ENCODE measurements around the gene HOXC13.

Gene HOXC13

GRCh38 chr12:53989227-53990113 is 50.8 kb downstream of the HOXC13 start:
- no peak overlapping the region for H3K4me3 ChIP-seq (ENCODE audit: control insufficient read depth in 1 of 7, extremely low read depth in 1 of 7, insufficient read depth in 4 of 7, low read depth in 2 of 7, low read length in 6 of 7)
- under 1% methylated on average over 20 of the region's 28 CpGs for WGBS (ENCODE audit: insufficient coverage)
- no peak overlapping the region for H3K27ac ChIP-seq (ENCODE audit: insufficient read depth in 1 of 2, low read depth in 1 of 2, low read length in 2 of 2, poor library complexity in 1 of 2, severe bottlenecking in 2 of 2)
- CTCF ChIA-PET, result interaction anchor here (0.9 to 5.6 kb wide), 12 partner anchors 10 to 235 kb away, joined by 3 to 46 read pairs (median 6); partner anchors contain the start of genes HOXC12 and HOXC9
- peak; percentile 60 to 77 (median 74) for DNase-seq
- peaks cover 0 to 2% (median 0%) of the 10 kb centered on the region in 5 experiments for H3K9me3 ChIP-seq (ENCODE audit: control extremely low read depth in 1 of 5, control insufficient read depth in 4 of 5, insufficient read depth in 2 of 5, low read depth in 1 of 5, low read length in 4 of 5)
- no peaks in the 10 kb centered on the region for H3K36me3 ChIP-seq (ENCODE audit: control insufficient read depth in 4 of 4, insufficient read depth in 4 of 4, low read length in 3 of 4)
- H3K27me3 ChIP-seq (replicated peaks in 2 of 5; ENCODE audit: control insufficient read depth in 4 of 5, insufficient read depth in 5 of 5, low read length in 4 of 5), result peaks cover 33 to 99% (median 62%) of the 10 kb centered on the region in 5 experiments
- H3K4me1 ChIP-seq (ENCODE audit: control extremely low read depth in 1 of 4, control insufficient read depth in 4 of 4, insufficient read depth in 4 of 4, low read length in 3 of 4), result peaks cover 0 to 21% (median 11%) of the 10 kb centered on the region in 4 experiments
- POLR2A ChIA-PET, result no interaction called here

GRCh38 chr12:53990311-53991076 is 51.9 kb downstream of the HOXC13 start:
- no peak for DNase-seq

DNA sequence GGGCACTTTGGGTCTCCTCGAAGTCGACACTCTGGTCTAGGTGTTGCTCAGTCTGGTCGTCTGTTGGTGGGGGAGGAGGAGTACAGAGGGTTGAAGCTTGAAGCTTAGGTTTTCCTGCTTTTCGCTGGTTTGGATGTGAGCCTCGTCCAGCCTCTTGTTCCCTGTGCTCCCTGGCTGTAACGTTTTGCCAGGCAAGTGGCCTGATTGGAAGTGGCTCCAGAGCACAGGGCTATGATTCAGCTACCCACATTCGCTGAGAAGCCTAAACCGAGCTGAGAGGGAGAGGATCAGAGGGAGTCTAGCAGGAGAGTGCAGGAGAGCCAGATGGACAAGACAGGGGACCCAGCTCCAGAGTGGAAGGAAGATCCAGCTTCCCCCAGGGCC is 52.4 kb downstream of the HOXC13 start:
- ChIA-PET CTCF (interaction anchor here (0.6 to 3.8 kb wide), 13 partner anchors 11 to 226 kb away, joined by 3 to 23 read pairs (median 4); partner anchors contain the start of genes HOXC12, HOXC5 and HOXC9), POLR2A (no interaction called here)
- no peak for DNase-seq
- H3K4me1 ChIP-seq (ENCODE audit: control extremely low read depth in 1 of 4, control insufficient read depth in 4 of 4, insufficient read depth in 4 of 4, low read length in 3 of 4), result peaks cover 0 to 25% (median 13%) of the 10 kb centered on the region in 4 experiments
- peaks cover 0 to 2% (median 0%) of the 10 kb centered on the region in 5 experiments for H3K9me3 ChIP-seq (ENCODE audit: control extremely low read depth in 1 of 5, control insufficient read depth in 4 of 5, insufficient read depth in 2 of 5, low read depth in 1 of 5, low read length in 4 of 5)
- peaks cover 33 to 100% (median 66%) of the 10 kb centered on the region in 5 experiments for H3K27me3 ChIP-seq (replicated peaks in 2 of 5; ENCODE audit: control insufficient read depth in 4 of 5, insufficient read depth in 5 of 5, low read length in 4 of 5)
- H3K36me3 ChIP-seq (ENCODE audit: control insufficient read depth in 4 of 4, insufficient read depth in 4 of 4, low read length in 3 of 4), result no peaks in the 10 kb centered on the region
- WGBS (ENCODE audit: insufficient coverage), result 6% methylated on average over 7 of the region's 8 CpGs
- no peak overlapping the region for H3K27ac ChIP-seq (ENCODE audit: insufficient read depth in 1 of 2, low read depth in 1 of 2, low read length in 2 of 2, poor library complexity in 1 of 2, severe bottlenecking in 2 of 2)
- no peak overlapping the region for H3K4me3 ChIP-seq (ENCODE audit: control insufficient read depth in 1 of 7, extremely low read depth in 1 of 7, insufficient read depth in 4 of 7, low read depth in 2 of 7, low read length in 6 of 7)

More at GRCh38 chr12:53990311-53991076, 51.9 kb downstream of the HOXC13 start:
- H3K4me1 ChIP-seq (ENCODE audit: control extremely low read depth in 1 of 4, control insufficient read depth in 4 of 4, insufficient read depth in 4 of 4, low read length in 3 of 4), result peaks cover 0 to 24% (median 14%) of the 10 kb centered on the region in 4 experiments
- peaks cover 33 to 100% (median 66%) of the 10 kb centered on the region in 5 experiments for H3K27me3 ChIP-seq (replicated peaks in 2 of 5; ENCODE audit: control insufficient read depth in 4 of 5, insufficient read depth in 5 of 5, low read length in 4 of 5)
- CTCF ChIA-PET, result interaction anchor here (0.6 to 3.8 kb wide), 14 partner anchors 11 to 234 kb away, joined by 3 to 23 read pairs (median 3); partner anchors contain the start of genes HOXC12, HOXC5 and HOXC9
- WGBS (ENCODE audit: insufficient coverage), result 7% methylated on average over 13 of the region's 27 CpGs
- peaks cover 0 to 2% (median 0%) of the 10 kb centered on the region in 5 experiments for H3K9me3 ChIP-seq (ENCODE audit: control extremely low read depth in 1 of 5, control insufficient read depth in 4 of 5, insufficient read depth in 2 of 5, low read depth in 1 of 5, low read length in 4 of 5)
- POLR2A ChIA-PET, result no interaction called here
- no peak overlapping the region for H3K4me3 ChIP-seq (ENCODE audit: control insufficient read depth in 1 of 7, extremely low read depth in 1 of 7, insufficient read depth in 4 of 7, low read depth in 2 of 7, low read length in 6 of 7)
- no peak overlapping the region for H3K27ac ChIP-seq (ENCODE audit: insufficient read depth in 1 of 2, low read depth in 1 of 2, low read length in 2 of 2, poor library complexity in 1 of 2, severe bottlenecking in 2 of 2)
- H3K36me3 ChIP-seq (ENCODE audit: control insufficient read depth in 4 of 4, insufficient read depth in 4 of 4, low read length in 3 of 4), result no peaks in the 10 kb centered on the region

DNA sequence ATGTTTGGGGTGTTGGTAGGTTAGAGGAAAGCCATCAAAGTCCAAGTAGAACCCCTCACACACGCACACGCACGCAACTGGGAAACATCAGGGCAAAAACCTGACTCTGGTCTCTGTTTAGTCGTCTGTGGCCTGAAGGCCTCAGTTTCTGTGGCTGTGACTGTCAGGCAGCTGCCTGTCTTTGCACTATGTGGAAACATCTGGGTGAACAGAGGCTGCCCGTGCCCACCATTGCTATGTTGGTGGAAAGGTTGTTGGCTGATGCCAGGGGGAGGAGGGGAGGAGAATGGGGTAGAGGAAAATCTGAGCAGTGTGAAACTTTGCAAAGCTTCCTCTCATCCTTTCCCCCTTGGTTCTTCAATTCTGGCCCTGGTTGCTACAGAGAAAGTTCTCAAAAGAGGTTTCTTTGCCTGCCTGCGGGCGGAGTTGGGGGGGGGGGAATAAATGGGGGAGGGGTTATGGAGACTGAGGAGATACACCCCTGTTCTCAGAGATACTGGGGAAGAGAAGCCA is 53.8 kb downstream of the HOXC13 start:
- no peak overlapping the region for H3K4me3 ChIP-seq (ENCODE audit: control insufficient read depth in 1 of 7, extremely low read depth in 1 of 7, insufficient read depth in 4 of 7, low read depth in 2 of 7, low read length in 6 of 7)
- WGBS (ENCODE audit: insufficient coverage), result no CpG with 5 or more reads among the region's 7 CpGs
- DNase-seq, result no peak
- ChIA-PET CTCF (interaction anchor here (1.1 to 3.8 kb wide), 8 partner anchors 8 to 222 kb away, joined by 3 to 23 read pairs (median 4); partner anchors contain the start of genes HOXC10 and HOXC9), POLR2A (interaction anchor here (0.5 kb wide), 1 partner anchor 225 kb away, joined by 3 read pairs; no protein-coding TSS in a partner anchor)
- H3K27me3 ChIP-seq (replicated peaks in 2 of 5; ENCODE audit: control insufficient read depth in 4 of 5, insufficient read depth in 5 of 5, low read length in 4 of 5), result peaks cover 21 to 100% (median 68%) of the 10 kb centered on the region in 5 experiments
- H3K4me1 ChIP-seq (ENCODE audit: control extremely low read depth in 1 of 4, control insufficient read depth in 4 of 4, insufficient read depth in 4 of 4, low read length in 3 of 4), result peaks cover 0 to 25% (median 13%) of the 10 kb centered on the region in 4 experiments
- H3K36me3 ChIP-seq (ENCODE audit: control insufficient read depth in 4 of 4, insufficient read depth in 4 of 4, low read length in 3 of 4), result no peaks in the 10 kb centered on the region
- H3K9me3 ChIP-seq (ENCODE audit: control extremely low read depth in 1 of 5, control insufficient read depth in 4 of 5, insufficient read depth in 2 of 5, low read depth in 1 of 5, low read length in 4 of 5), result no peaks in the 10 kb centered on the region
- H3K27ac ChIP-seq (ENCODE audit: insufficient read depth in 1 of 2, low read depth in 1 of 2, low read length in 2 of 2, poor library complexity in 1 of 2, severe bottlenecking in 2 of 2), result no peak overlapping the region

- DNase-seq, result no peak
- WGBS (ENCODE audit: insufficient coverage), result 26% methylated on average over 8 of the region's 18 CpGs
- Histone ChIP-seq H3K27ac (ENCODE audit: insufficient read depth in 1 of 2, low read depth in 1 of 2, low read length in 2 of 2, poor library complexity in 1 of 2, severe bottlenecking in 2 of 2) (no peak overlapping the region), H3K4me1 (ENCODE audit: control extremely low read depth in 1 of 4, control insufficient read depth in 4 of 4, insufficient read depth in 4 of 4, low read length in 3 of 4) (peaks cover 0 to 25% (median 13%) of the 10 kb centered on the region in 4 experiments), H3K27me3 (replicated peaks in 2 of 5; ENCODE audit: control insufficient read depth in 4 of 5, insufficient read depth in 5 of 5, low read length in 4 of 5) (peaks cover 16 to 100% (median 69%) of the 10 kb centered on the region in 5 experiments), H3K9me3 (ENCODE audit: control extremely low read depth in 1 of 5, control insufficient read depth in 4 of 5, insufficient read depth in 2 of 5, low read depth in 1 of 5, low read length in 4 of 5) (no peaks in the 10 kb centered on the region), H3K4me3 (ENCODE audit: control insufficient read depth in 1 of 7, extremely low read depth in 1 of 7, insufficient read depth in 4 of 7, low read depth in 2 of 7, low read length in 6 of 7) (no peak overlapping the region), H3K36me3 (ENCODE audit: control insufficient read depth in 4 of 4, insufficient read depth in 4 of 4, low read length in 3 of 4) (no peaks in the 10 kb centered on the region)
- ChIA-PET CTCF (interaction anchor here (1.1 to 3.8 kb wide), 5 partner anchors 9 to 213 kb away, joined by 3 to 23 read pairs (median 4); partner anchors contain the start of gene HOXC10), POLR2A (no interaction called here)
Observed at GRCh38 chr12:53993162-53994008, 54.8 kb downstream of the HOXC13 start.

- no peak for DNase-seq
- H3K36me3 ChIP-seq (ENCODE audit: control insufficient read depth in 4 of 4, insufficient read depth in 4 of 4, low read length in 3 of 4), result no peaks in the 10 kb centered on the region
- H3K9me3 ChIP-seq (ENCODE audit: control extremely low read depth in 1 of 5, control insufficient read depth in 4 of 5, insufficient read depth in 2 of 5, low read depth in 1 of 5, low read length in 4 of 5), result no peaks in the 10 kb centered on the region
- WGBS (ENCODE audit: insufficient coverage), result 6% methylated on average over 17 of the region's 19 CpGs
- CTCF ChIA-PET, result interaction anchor here (1.5 to 3.8 kb wide), 2 partner anchors 22 to 213 kb away, joined by 4 to 23 read pairs; no protein-coding TSS in a partner anchor
- POLR2A ChIA-PET, result no interaction called here
- H3K4me3 ChIP-seq (ENCODE audit: control insufficient read depth in 1 of 7, extremely low read depth in 1 of 7, insufficient read depth in 4 of 7, low read depth in 2 of 7, low read length in 6 of 7), result no peak overlapping the region
- H3K27me3 ChIP-seq (replicated peaks in 2 of 5; ENCODE audit: control insufficient read depth in 4 of 5, insufficient read depth in 5 of 5, low read length in 4 of 5), result peaks cover 12 to 100% (median 68%) of the 10 kb centered on the region in 5 experiments
- no peak overlapping the region for H3K27ac ChIP-seq (ENCODE audit: insufficient read depth in 1 of 2, low read depth in 1 of 2, low read length in 2 of 2, poor library complexity in 1 of 2, severe bottlenecking in 2 of 2)
- H3K4me1 ChIP-seq (ENCODE audit: control extremely low read depth in 1 of 4, control insufficient read depth in 4 of 4, insufficient read depth in 4 of 4, low read length in 3 of 4), result peaks cover 0 to 25% (median 12%) of the 10 kb centered on the region in 4 experiments
Observed at GRCh38 chr12:53994009-53994263, 55.3 kb downstream of the HOXC13 start.

Data from common myeloid progenitor, CD34-positive (primary cell).